ENCODE data around the gene PIK3R5.
A peak's percentile ranks its signal among the peaks of the same experiment; 100 is the strongest.

PIK3R5 gene

DNA sequence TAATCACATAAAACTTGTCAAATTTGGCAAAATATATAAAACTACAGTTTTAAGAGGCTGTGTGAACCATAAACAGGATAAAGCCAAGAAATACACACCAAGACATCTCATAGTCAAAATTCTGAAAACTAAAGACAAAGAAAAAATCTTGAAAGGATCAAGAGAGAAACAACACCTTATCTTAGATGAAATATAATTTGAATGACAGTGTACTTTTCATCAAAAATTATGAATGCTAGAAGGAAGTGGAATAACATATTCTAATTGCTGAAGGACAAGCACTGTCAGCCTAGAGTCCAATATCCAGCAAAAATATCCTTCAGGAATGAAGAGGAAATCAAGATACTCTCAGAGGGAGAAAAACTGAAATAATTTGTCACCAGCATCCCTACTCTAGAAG is 37.2 kb downstream of the PIK3R5 start:
- H3K4me3 ChIP-seq (ENCODE audit: control insufficient read depth, low read depth, low read length): no peak overlapping the region
- DNase-seq (ENCODE audit: low read depth): no peak
- TF ChIP-seq, protein P1, sequence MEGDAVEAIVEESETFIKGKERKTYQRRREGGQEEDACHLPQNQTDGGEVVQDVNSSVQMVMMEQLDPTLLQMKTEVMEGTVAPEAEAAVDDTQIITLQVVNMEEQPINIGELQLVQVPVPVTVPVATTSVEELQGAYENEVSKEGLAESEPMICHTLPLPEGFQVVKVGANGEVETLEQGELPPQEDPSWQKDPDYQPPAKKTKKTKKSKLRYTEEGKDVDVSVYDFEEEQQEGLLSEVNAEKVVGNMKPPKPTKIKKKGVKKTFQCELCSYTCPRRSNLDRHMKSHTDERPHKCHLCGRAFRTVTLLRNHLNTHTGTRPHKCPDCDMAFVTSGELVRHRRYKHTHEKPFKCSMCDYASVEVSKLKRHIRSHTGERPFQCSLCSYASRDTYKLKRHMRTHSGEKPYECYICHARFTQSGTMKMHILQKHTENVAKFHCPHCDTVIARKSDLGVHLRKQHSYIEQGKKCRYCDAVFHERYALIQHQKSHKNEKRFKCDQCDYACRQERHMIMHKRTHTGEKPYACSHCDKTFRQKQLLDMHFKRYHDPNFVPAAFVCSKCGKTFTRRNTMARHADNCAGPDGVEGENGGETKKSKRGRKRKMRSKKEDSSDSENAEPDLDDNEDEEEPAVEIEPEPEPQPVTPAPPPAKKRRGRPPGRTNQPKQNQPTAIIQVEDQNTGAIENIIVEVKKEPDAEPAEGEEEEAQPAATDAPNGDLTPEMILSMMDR (conservative IDR thresholded peaks at IDR 0.05; ENCODE audit: control insufficient read depth, insufficient read depth, low read depth, low read length): no peak

DNA sequence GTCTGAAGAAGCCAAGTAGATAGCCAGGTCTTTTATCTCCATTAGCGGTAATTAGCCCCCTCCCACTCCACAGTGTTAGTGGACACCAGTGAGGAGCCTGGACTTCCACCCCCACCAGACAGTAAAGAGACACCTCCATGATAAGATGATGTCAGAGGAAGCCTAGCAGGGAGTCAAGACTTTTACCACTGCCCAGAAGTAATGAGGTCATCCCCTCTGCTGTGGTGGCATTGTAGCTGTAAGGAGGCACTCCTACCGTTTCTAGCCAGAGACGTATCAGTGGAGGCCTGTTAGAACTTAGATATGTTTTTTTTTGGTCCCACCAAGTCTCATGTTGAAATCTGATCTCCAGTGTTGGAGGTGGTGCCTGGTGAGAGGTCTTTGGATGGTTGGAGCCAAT is 38.1 kb downstream of the PIK3R5 start:
- no peak overlapping the region for H3K4me3 ChIP-seq (ENCODE audit: control insufficient read depth, low read depth, low read length)
- no peak for DNase-seq (ENCODE audit: low read depth)

DNA sequence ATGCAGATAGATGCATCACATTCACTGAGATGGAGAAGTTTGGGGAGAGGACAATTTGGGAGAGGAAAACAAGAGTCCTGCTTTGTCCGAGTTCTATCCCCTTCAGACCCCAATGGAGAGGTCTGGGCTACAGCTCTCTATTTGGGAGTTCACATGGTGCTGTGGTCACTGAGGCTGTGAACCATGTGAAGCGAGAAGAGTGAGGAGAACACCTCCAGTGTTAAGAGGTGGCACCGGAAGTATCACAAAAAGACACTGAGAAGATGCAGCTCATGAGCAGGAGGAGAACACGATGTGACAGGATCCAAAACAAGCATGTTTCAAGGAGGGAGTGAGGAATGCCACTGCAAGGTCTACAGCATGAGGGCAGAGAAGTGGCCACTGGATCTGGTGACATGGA is 39.7 kb downstream of the PIK3R5 start:
- H3K4me3 ChIP-seq (ENCODE audit: control insufficient read depth, low read depth, low read length): no peak overlapping the region
- TF ChIP-seq, protein P1 (conservative IDR thresholded peaks at IDR 0.05; ENCODE audit: control insufficient read depth, insufficient read depth, low read depth, low read length): no peak
- DNase-seq (ENCODE audit: low read depth): no peak

More for the DNA sequence above, 38.1 kb downstream of the PIK3R5 start:
- TF ChIP-seq, protein P1 (conservative IDR thresholded peaks at IDR 0.05; ENCODE audit: control insufficient read depth, insufficient read depth, low read depth, low read length): no peak

DNA sequence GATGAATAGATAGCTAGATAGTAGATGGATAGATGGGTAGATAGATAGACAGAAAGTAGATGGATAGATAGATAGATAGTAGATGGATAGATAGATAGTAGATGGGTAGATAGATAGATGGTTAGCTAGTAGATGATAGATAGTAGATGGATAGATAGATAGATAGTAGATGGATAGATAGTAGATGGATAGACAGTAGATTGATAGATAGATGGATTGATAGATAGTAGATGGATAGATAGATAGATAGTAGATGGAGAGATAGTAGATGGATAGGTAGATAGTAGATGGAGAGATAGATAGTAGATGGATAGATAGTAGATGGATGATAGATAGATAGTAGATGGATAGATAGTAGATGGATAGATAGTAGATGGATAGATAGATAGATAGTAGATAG is 40.4 kb downstream of the PIK3R5 start:
- no peak overlapping the region for H3K4me3 ChIP-seq (ENCODE audit: control insufficient read depth, low read depth, low read length)
- TF ChIP-seq, protein P1 (conservative IDR thresholded peaks at IDR 0.05; ENCODE audit: control insufficient read depth, insufficient read depth, low read depth, low read length): no peak
- DNase-seq (ENCODE audit: low read depth): no peak

DNA sequence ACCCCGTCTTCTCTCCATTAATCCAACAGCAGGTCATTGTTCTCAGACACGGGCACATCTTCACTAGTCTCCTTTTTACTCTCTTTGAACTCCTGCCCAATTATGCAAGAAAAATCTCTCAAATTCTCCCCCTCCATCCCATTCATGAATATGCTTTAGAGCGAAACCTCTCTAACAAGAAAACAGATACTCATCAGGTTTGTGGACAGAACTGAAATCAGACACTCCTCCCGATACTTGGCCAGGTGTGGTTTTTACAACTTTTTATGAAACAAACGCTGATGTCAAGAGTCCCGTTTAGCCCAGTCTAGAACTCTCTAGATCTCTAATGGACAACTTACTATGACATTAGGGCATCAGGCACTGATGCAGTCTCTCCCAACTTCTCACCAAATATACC is 40.9 kb downstream of the PIK3R5 start:
- TF ChIP-seq, protein P1 (conservative IDR thresholded peaks at IDR 0.05; ENCODE audit: control insufficient read depth, insufficient read depth, low read depth, low read length): no peak
- DNase-seq (ENCODE audit: low read depth): no peak
- H3K4me3 ChIP-seq (ENCODE audit: control insufficient read depth, low read depth, low read length): no peak overlapping the region

DNA sequence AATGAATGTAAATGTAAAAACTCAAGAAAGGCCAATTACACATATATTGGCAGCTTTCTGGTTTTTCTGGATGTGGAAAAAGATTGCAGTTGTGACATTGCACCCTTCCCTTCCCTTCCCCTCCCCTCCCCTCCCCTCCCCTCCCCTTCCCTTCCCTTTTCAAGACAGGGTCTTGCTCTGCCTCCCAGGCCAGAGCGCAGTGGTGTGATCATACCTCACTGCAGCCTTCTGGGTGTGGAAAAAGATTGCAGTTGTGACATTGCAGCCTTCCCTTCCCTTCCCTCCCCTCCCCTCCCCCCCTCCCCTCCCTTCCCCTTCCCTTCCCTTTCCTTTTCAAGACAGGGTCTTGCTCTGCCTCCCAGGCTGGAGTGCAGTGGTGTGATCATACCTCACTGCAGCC is 41.7 kb downstream of the PIK3R5 start:
- DNase-seq (ENCODE audit: low read depth): no peak
- H3K4me3 ChIP-seq (ENCODE audit: control insufficient read depth, low read depth, low read length): no peak overlapping the region
- TF ChIP-seq, protein P1 (conservative IDR thresholded peaks at IDR 0.05; ENCODE audit: control insufficient read depth, insufficient read depth, low read depth, low read length): no peak

DNA sequence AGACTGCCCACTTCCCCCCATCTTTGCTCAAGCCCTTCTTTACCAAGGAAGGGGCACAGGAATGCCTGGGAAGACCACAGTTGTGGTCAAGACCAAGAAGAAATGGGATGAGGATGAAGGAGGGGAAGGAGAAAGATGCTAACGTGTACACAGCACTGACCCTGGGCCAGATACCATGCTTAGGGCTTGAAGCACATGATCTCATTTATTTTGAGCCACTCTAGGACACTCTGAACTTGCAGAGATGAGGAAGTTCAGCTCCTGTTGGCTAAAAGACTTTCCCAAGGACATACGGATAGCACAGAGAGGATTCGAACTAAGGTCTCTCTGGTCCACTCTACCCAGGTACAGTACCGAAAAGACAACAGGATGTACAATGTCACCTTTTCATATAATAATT is 42.6 kb downstream of the PIK3R5 start:
- H3K4me3 ChIP-seq (ENCODE audit: control insufficient read depth, low read depth, low read length): no peak overlapping the region
- peak; percentile 14 for DNase-seq (ENCODE audit: low read depth)
- TF ChIP-seq, protein P1 (conservative IDR thresholded peaks at IDR 0.05; ENCODE audit: control insufficient read depth, insufficient read depth, low read depth, low read length): no peak
